Hepatocyte (in vitro differentiated cells): ENCODE data around the gene AGRN. TPM values are rescaled to one million over a fixed set of nuclear protein-coding genes. Genes with fewer than 3 reads are reported as not detected.

Source experiments
- DNase-seq: peaks from one replicate; pipeline ENCODE4 v3.0.0-alpha.2; 2016; ENCODE audit warnings: low spot score
- H2AFZ ChIP-seq: fragments of 200-600 bp; sonication (generic); 2 replicates; pipeline ENCODE4 v1.6.0; 2016; ENCODE audit warnings: antibody characterized with exemption, mild to moderate bottlenecking
- H3K27ac ChIP-seq: fragments of 200-600 bp; sonication (generic); 2 replicates; pipeline ENCODE4 v1.5.1; 2016; ENCODE audit warnings: mild to moderate bottlenecking
- H3K27me3 ChIP-seq: fragments of 200-600 bp; sonication (generic); 2 replicates; pipeline ENCODE4 v1.6.1; 2016
- H3K36me3 ChIP-seq: fragments of 200-600 bp; sonication (generic); replicated peaks from 2 replicates; pipeline ENCODE4 v1.5.1; 2016; ENCODE audit warnings: low read depth; ENCODE audit not compliant: insufficient read depth
- H3K4me1 ChIP-seq: fragments of 200-600 bp; sonication (generic); 2 replicates; pipeline ENCODE4 v1.5.1; 2016; ENCODE audit warnings: mild to moderate bottlenecking, moderate library complexity; ENCODE audit not compliant: insufficient read depth
- H3K4me2 ChIP-seq: fragments of 200-600 bp; sonication (generic); 2 replicates; pipeline ENCODE4 v1.6.0; 2016
- H3K4me3 ChIP-seq: fragments of 200-600 bp; sonication (generic); 2 replicates; pipeline ENCODE4 v1.5.1; 2016; ENCODE audit warnings: mild to moderate bottlenecking
- H3K79me2 ChIP-seq: fragments of 200-600 bp; sonication (generic); 2 replicates; pipeline ENCODE4 v1.6.0; 2017; ENCODE audit warnings: mild to moderate bottlenecking
- H3K9me2 ChIP-seq: fragments of 200-600 bp; sonication (generic); replicated peaks from 2 replicates; pipeline ENCODE4 v1.6.0; 2017; ENCODE audit warnings: mild to moderate bottlenecking; ENCODE audit not compliant: insufficient read depth
- H3K9me3 ChIP-seq: fragments of 200-600 bp; sonication (generic); 2 replicates; pipeline ENCODE4 v1.5.1; 2016; ENCODE audit warnings: low read depth, mild to moderate bottlenecking
- H4K20me1 ChIP-seq: fragments of 200-600 bp; sonication (generic); 2 replicates; pipeline ENCODE4 v1.6.0; 2016; ENCODE audit warnings: mild to moderate bottlenecking; ENCODE audit not compliant: insufficient read depth, poor library complexity, severe bottlenecking
- CTCF ChIP-seq: fragments of 200-600 bp; sonication (generic); IDR thresholded peaks from 2 replicates; pipeline ENCODE4 v1.5.1; 2016; ENCODE audit warnings: antibody characterized with exemption, mild to moderate bottlenecking; ENCODE audit not compliant: poor library complexity
- EZH2 ChIP-seq: fragments of 200-600 bp; sonication (generic); IDR thresholded peaks from 2 replicates; pipeline ENCODE4 v1.6.1; 2016; ENCODE audit warnings: antibody characterized with exemption, mild to moderate bottlenecking, borderline replicate concordance
- EZH2phosphoT487 ChIP-seq: fragments of 200-600 bp; sonication (generic); IDR thresholded peaks from one replicate; pipeline ENCODE4 v1.6.1; 2018; ENCODE audit warnings: antibody characterized with exemption, mild to moderate bottlenecking, low read depth, moderate library complexity; ENCODE audit not compliant: unreplicated experiment, severe bottlenecking
- WGBS: methylation state at CpG from one replicate; pipeline ENCODE4 v1.1.6; 2016; ENCODE audit warnings: low lambda C conversion rate; ENCODE audit errors: missing lambda C conversion rate; 5-methylcytosine and 5-hydroxymethylcytosine counted together
- polyA plus RNA-seq: library from polyadenylated mRNA; unstranded; fragments of >200 nt; fragmentation: Nextera tagmentation; extraction: Ambion mirVana; gene quantifications from 2 replicates; pipeline ENCODE4 v1.2.1, GENCODE V29; 2016
- total RNA-seq: library from RNA; depleted of rRNA; stranded (reverse); fragments of >200 nt; gene quantifications from 2 replicates; pipeline ENCODE4 v1.2.3, GENCODE V29; 2014

AGRN gene
- total and polyA plus RNA-seq, 2 experiments from 2014 or later, result 53.3 to 81.8 TPM

- Histone ChIP-seq H3K4me3 (peak overlapping the region; percentile 58), H3K4me1 (peaks cover 27% of the 10 kb centered on the region), H3K27me3 (no peaks in the 10 kb centered on the region), H3K27ac (peak overlapping the region; percentile 97), H3K79me2 (peaks cover 29% of the 10 kb centered on the region), H3K9me3 (no peaks in the 10 kb centered on the region), H4K20me1 (no peaks in the 10 kb centered on the region), H3K9me2 (no peaks in the 10 kb centered on the region), H3K36me3 (no peaks in the 10 kb centered on the region), H2AFZ (peak overlapping the region; percentile 35), H3K4me2 (peak overlapping the region; percentile 97)
- TF ChIP-seq EZH2phosphoT487 (no peak), CTCF (peak; percentile 52), EZH2 (no peak)
- peak; percentile 97 for DNase-seq
- 27% methylated on average over 13 of the region's 91 CpGs for WGBS
Measured at GRCh38 chr1:1019122-1019999, 559 bp upstream of the AGRN start.

DNA sequence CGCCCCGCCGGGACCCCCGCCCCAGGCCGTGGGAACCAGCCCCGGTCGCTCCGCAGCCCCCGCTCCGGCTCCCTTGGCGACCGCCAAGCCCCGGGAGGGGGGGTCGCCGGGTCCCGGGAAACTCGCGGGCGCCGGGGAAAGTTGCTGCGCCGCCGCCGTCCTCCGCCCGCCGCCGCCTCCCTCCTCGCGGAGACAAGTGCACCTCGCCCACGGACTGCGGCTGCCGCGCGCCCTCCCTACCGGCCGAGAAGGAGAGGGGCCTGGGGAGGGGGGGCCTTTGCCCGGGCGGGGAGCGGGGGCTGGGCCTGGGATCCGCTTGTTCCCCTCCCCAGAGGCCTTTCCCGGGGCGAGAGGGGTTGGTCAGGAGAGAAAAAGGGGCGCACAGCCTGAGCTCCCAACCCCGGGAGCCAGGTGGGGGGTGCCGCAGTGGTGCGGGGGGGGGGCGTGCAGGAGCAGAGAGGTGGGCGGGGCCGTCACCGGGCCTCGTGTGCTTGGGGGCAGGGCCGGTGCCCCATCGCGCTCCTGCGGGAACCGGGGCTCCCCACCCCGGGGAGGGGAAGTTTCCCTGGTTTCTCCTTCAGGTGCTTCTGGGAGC, 592 bp downstream of the AGRN start:
- peaks cover 38% of the 10 kb centered on the region for H3K4me1 ChIP-seq
- H3K27me3 ChIP-seq, result no peaks in the 10 kb centered on the region
- peak overlapping the region; percentile 97 for H3K4me2 ChIP-seq
- 1% methylated on average over 19 of the region's 59 CpGs for WGBS
- peaks cover 36% of the 10 kb centered on the region for H3K79me2 ChIP-seq
- H3K9me3 ChIP-seq, result no peaks in the 10 kb centered on the region
- no peak overlapping the region for H2AFZ ChIP-seq
- no peaks in the 10 kb centered on the region for H4K20me1 ChIP-seq
- DNase-seq, result peak; percentile 74
- H3K36me3 ChIP-seq, result no peaks in the 10 kb centered on the region
- TF ChIP-seq CTCF (no peak), EZH2 (no peak), EZH2phosphoT487 (no peak)
- peak overlapping the region; percentile 93 for H3K4me3 ChIP-seq
- H3K27ac ChIP-seq, result peak overlapping the region; percentile 97
- no peaks in the 10 kb centered on the region for H3K9me2 ChIP-seq

GRCh38 chr1:1021010-1021919, 1.3 kb downstream of the AGRN start:
- Histone ChIP-seq H3K4me2 (peak overlapping the region; percentile 97), H3K27ac (peak overlapping the region; percentile 97), H3K4me1 (peaks cover 39% of the 10 kb centered on the region), H3K9me3 (no peaks in the 10 kb centered on the region), H3K36me3 (no peaks in the 10 kb centered on the region), H3K79me2 (peaks cover 36% of the 10 kb centered on the region), H3K27me3 (no peaks in the 10 kb centered on the region), H4K20me1 (no peaks in the 10 kb centered on the region), H3K9me2 (no peaks in the 10 kb centered on the region), H2AFZ (no peak overlapping the region), H3K4me3 (peak overlapping the region; percentile 93)
- peak; percentile 86 for DNase-seq
- no peak for TF ChIP-seq EZH2phosphoT487
- no peak for TF ChIP-seq CTCF
- 30% methylated on average over 26 of the region's 33 CpGs for WGBS
